H1 (cell line): ENCODE data around the gene FASTKD3. TPM values are rescaled to one million over a fixed set of nuclear protein-coding genes. Genes with fewer than 3 reads are reported as not detected.

ENCODE experiments used
- CTCF ChIA-PET: fragments of 300-600 bp; sonication (Branson Sonifier 250); formaldehyde crosslinking; loops from one replicate; lab custom pipeline; 2021; ENCODE audit not compliant: partially characterized antibody; lab: Charles Lee
- POLR2A ChIA-PET: fragments of 300-600 bp; sonication (Branson Sonifier 250); formaldehyde crosslinking; loops from one replicate; lab custom pipeline; 2021; ENCODE audit warnings: inconsistent platforms; ENCODE audit not compliant: partially characterized antibody; lab: Charles Lee
- DNase-seq, 2 experiments: peaks; one replicate each; pipeline versions ENCODE4 v3.0.0 to v3.0.0-alpha.2; 2010 to 2022; ENCODE audit warnings: low spot score in 2 of 2, low read depth in 1 of 2, mixed read lengths in 1 of 2
- FAIRE-seq: peaks from 2 replicates; lab custom pipeline; 2011; peaks lifted over from hg19 to GRCh38; lab: Jason Lieb, UNC
- H2AFZ ChIP-seq: 2 replicates; pipeline ENCODE4 v1.8.1; 2012; ENCODE audit warnings: low read length, inconsistent platforms
- H2AK5ac ChIP-seq: 2 replicates; pipeline ENCODE4 v1.6.1; 2013; ENCODE audit warnings: low read depth, low read length
- H2BK120ac ChIP-seq: replicated peaks from 2 replicates; pipeline ENCODE3; 2013; ENCODE audit warnings: low read depth, low read length, inconsistent platforms
- H2BK12ac ChIP-seq: 2 replicates; pipeline ENCODE4 v1.6.1; 2013; ENCODE audit warnings: low read depth, low read length
- H2BK15ac ChIP-seq: 2 replicates; pipeline ENCODE4 v1.6.1; 2013; ENCODE audit warnings: low read length
- H2BK20ac ChIP-seq: 2 replicates; pipeline ENCODE4 v1.6.1; 2013; ENCODE audit warnings: low read length
- H2BK5ac ChIP-seq: 2 replicates; pipeline ENCODE4 v1.6.1; 2013; ENCODE audit warnings: low read depth, low read length
- H3K14ac ChIP-seq: 2 replicates; pipeline ENCODE4 v1.6.1; 2013; ENCODE audit warnings: inconsistent platforms; ENCODE audit not compliant: insufficient read length
- H3K18ac ChIP-seq: 2 replicates; pipeline ENCODE4 v1.6.1; 2013; ENCODE audit warnings: low read length; ENCODE audit errors: extremely low read depth
- H3K23ac ChIP-seq: 2 replicates; pipeline ENCODE4 v1.6.1; 2013; ENCODE audit warnings: inconsistent platforms; ENCODE audit not compliant: insufficient read length
- H3K23me2 ChIP-seq: 2 replicates; pipeline ENCODE4 v1.6.1; 2013; ENCODE audit warnings: low read depth, low read length
- H3K27ac ChIP-seq: 2 replicates; pipeline ENCODE4 v1.6.1; 2011; ENCODE audit warnings: low read depth, low read length, inconsistent platforms
- H3K27me3 ChIP-seq, 4 experiments: replicated peaks in 1 of 4; 1 replicate in 1 of 4; 2 replicates in 3 of 4; pipeline versions ENCODE4 v1.6.1 to v1.8.1; 2011 to 2013; ENCODE audit warnings: low read length in 3 of 4, mild to moderate bottlenecking in 3 of 4, inconsistent platforms in 2 of 4, mixed read lengths in 2 of 4, moderate library complexity in 1 of 4; ENCODE audit not compliant: control insufficient read depth in 3 of 4, insufficient read depth in 3 of 4; ENCODE audit errors: extremely low read depth in 1 of 4
- H3K36me3 ChIP-seq, 4 experiments: 2 replicates each; pipeline versions ENCODE4 v1.6.1 to v1.8.1; 2011 to 2013; ENCODE audit warnings: mild to moderate bottlenecking in 4 of 4, low read length in 3 of 4, moderate library complexity in 2 of 4, control low read depth in 1 of 4, inconsistent platforms in 1 of 4; ENCODE audit not compliant: insufficient read depth in 4 of 4, control insufficient read depth in 2 of 4
- H3K4ac ChIP-seq: replicated peaks from 2 replicates; pipeline ENCODE3; 2013; ENCODE audit warnings: low read length, low read depth, mixed read lengths, inconsistent platforms; ENCODE audit not compliant: insufficient read length
- H3K4me1 ChIP-seq, 4 experiments: replicated peaks in 1 of 4; 1 replicate in 1 of 4; 2 replicates in 3 of 4; pipeline versions ENCODE4 v1.6.1 to v1.8.1; 2011 to 2013; ENCODE audit warnings: low read length in 3 of 4, inconsistent platforms in 2 of 4, mixed read lengths in 1 of 4; ENCODE audit not compliant: insufficient read depth in 4 of 4, control insufficient read depth in 3 of 4
- H3K4me2 ChIP-seq, 2 experiments: 2 replicates each; pipeline versions ENCODE4 v1.6.1 to v1.8.1; 2011 to 2013; ENCODE audit warnings: low read depth in 2 of 2, low read length in 2 of 2, control low read depth in 1 of 2, inconsistent platforms in 1 of 2, mild to moderate bottlenecking in 1 of 2; ENCODE audit not compliant: insufficient read depth in 1 of 2
- H3K4me3 ChIP-seq, 4 experiments: fragments of 200-600, 300-600 bp in 1 of 4; sonication (generic), shearing (Covaris generic), sonication (Bioruptor Twin) in 1 of 4; 2 replicates each; pipeline versions ENCODE4 v1.5.1 to v1.8.1; 2011 to 2016; ENCODE audit warnings: low read length in 4 of 4, low read depth in 3 of 4, control low read depth in 2 of 4, inconsistent platforms in 2 of 4, mild to moderate bottlenecking in 2 of 4, mixed read lengths in 1 of 4, moderate library complexity in 1 of 4; ENCODE audit not compliant: insufficient read depth in 2 of 4; ENCODE audit errors: extremely low read depth in 1 of 4
- H3K56ac ChIP-seq: replicated peaks from 2 replicates; pipeline ENCODE3; 2013; ENCODE audit warnings: low read depth, mild to moderate bottlenecking, mixed read lengths, low read length, inconsistent platforms; ENCODE audit not compliant: insufficient read length
- H3K79me1 ChIP-seq: 2 replicates; pipeline ENCODE4 v1.6.1; 2013; ENCODE audit warnings: low read depth, low read length, control low read depth
- H3K79me2 ChIP-seq, 2 experiments: 2 replicates each; pipeline versions ENCODE4 v1.6.1 to v1.8.1; 2012 to 2013; ENCODE audit warnings: low read length in 2 of 2, mild to moderate bottlenecking in 2 of 2, inconsistent platforms in 1 of 2; ENCODE audit not compliant: insufficient read depth in 2 of 2, control insufficient read depth in 1 of 2
- H3K9ac ChIP-seq, 4 experiments: replicated peaks in 1 of 4; 1 replicate in 1 of 4; 2 replicates in 3 of 4; pipeline versions ENCODE4 v1.6.1 to v1.8.1; 2011 to 2013; ENCODE audit warnings: low read depth in 3 of 4, low read length in 3 of 4, control low read depth in 2 of 4, mild to moderate bottlenecking in 2 of 4, moderate library complexity in 2 of 4, inconsistent platforms in 1 of 4; ENCODE audit errors: extremely low read depth in 1 of 4
- H3K9me3 ChIP-seq, 2 experiments: 2 replicates each; pipeline versions ENCODE4 v1.6.1 to v1.8.1; 2012 to 2013; ENCODE audit warnings: mild to moderate bottlenecking in 2 of 2, moderate library complexity in 2 of 2, control low read depth in 1 of 2, inconsistent platforms in 1 of 2, low read depth in 1 of 2, low read length in 1 of 2, mixed read lengths in 1 of 2; ENCODE audit not compliant: insufficient read depth in 2 of 2
- H4K20me1 ChIP-seq, 2 experiments: replicated peaks in 1 of 2; 2 replicates each; pipeline versions ENCODE3 to v1.8.1; 2011 to 2013; ENCODE audit warnings: inconsistent platforms in 2 of 2, low read length in 2 of 2, mild to moderate bottlenecking in 1 of 2; ENCODE audit not compliant: insufficient read depth in 2 of 2, control insufficient read depth in 1 of 2
- H4K5ac ChIP-seq: 2 replicates; pipeline ENCODE4 v1.6.1; 2013; ENCODE audit warnings: low read length, low read depth, mixed read lengths, inconsistent platforms; ENCODE audit not compliant: insufficient read length
- H4K8ac ChIP-seq: 2 replicates; pipeline ENCODE4 v1.8.0; 2013; ENCODE audit warnings: mild to moderate bottlenecking, moderate library complexity, low read length, inconsistent platforms; ENCODE audit not compliant: insufficient read depth; ENCODE audit errors: extremely low read depth
- H4K91ac ChIP-seq: replicated peaks from 2 replicates; pipeline ENCODE3; 2013; ENCODE audit warnings: low read length, mixed read lengths, inconsistent platforms; ENCODE audit not compliant: insufficient read length
- BCL11A ChIP-seq, 2 experiments: IDR thresholded peaks; one replicate each; pipeline ENCODE4 v1.6.1; 2011; ENCODE audit warnings: low read depth in 2 of 2, low read length in 2 of 2, mild to moderate bottlenecking in 2 of 2
- EGR1 ChIP-seq: IDR thresholded peaks from 2 replicates; pipeline ENCODE4 v1.6.1; 2011; ENCODE audit warnings: low read depth, low read length, borderline replicate concordance
- HDAC2 ChIP-seq, 2 experiments: fragments of 300-600 bp in 1 of 2; sonication (generic) in 1 of 2; IDR thresholded peaks; 2 replicates each; pipeline ENCODE4 v1.6.1; 2011 to 2012; ENCODE audit warnings: low read depth in 2 of 2, low read length in 2 of 2, mild to moderate bottlenecking in 2 of 2, moderate library complexity in 2 of 2, borderline replicate concordance in 1 of 2, inconsistent platforms in 1 of 2
- WGBS, 2 experiments: shearing (Covaris generic) in 1 of 2; methylation state at CpG; one replicate each; pipeline versions ENCODE4 v1.1.6 to v1.1.7; 2013 to 2015; ENCODE audit warnings: low lambda C conversion rate in 2 of 2, mixed read lengths in 2 of 2, inconsistent platforms in 1 of 2, low coverage in 1 of 2, missing lambda C conversion rate in 1 of 2; ENCODE audit not compliant: insufficient replicate concordance in 2 of 2, insufficient coverage in 1 of 2, insufficient read length in 1 of 2; ENCODE audit errors: extremely low coverage in 1 of 2, missing lambda C conversion rate in 1 of 2; 5-methylcytosine and 5-hydroxymethylcytosine counted together
- polyA plus RNA-seq, 7 experiments: library from polyadenylated mRNA; depleted of rRNA in 3 of 7; stranded (reverse) in 5 of 7; unstranded in 2 of 7; fragments of >200 nt in 5 of 7; fragments of 200-250 nt in 2 of 7; gene quantifications; 1 replicate in 5 of 7; 2 replicates in 1 of 7; 4 replicates in 1 of 7; pipeline versions ENCODE4 v1.2.1 to v1.2.3, GENCODE V29; 2011 to 2013; ENCODE audit warnings: missing spikeins in 2 of 7, mixed read lengths in 2 of 7
- total RNA-seq: library from RNA; stranded (reverse); fragmentation: NEBNext Ultra II Directional; extraction: Animal tissue kit (Norgen Biotek cat#: 25700); gene quantifications from 2 replicates; pipeline ENCODE4 v1.2.1, GENCODE V29; 2021
- TF ChIP-seq, protein P1 (sequence below): IDR thresholded peaks from 2 replicates; pipeline ENCODE4 v1.6.1; 2011; ENCODE audit warnings: low read length, improper control_type of control experiment
- TF ChIP-seq, protein P2 (sequence below): IDR thresholded peaks from 2 replicates; pipeline ENCODE4 v1.6.1; 2012; ENCODE audit warnings: inconsistent platforms
- TF ChIP-seq, protein P3 (sequence below): IDR thresholded peaks from 2 replicates; pipeline ENCODE4 v1.6.1; 2011; ENCODE audit warnings: low read depth, mild to moderate bottlenecking, low read length; ENCODE audit not compliant: insufficient read depth

Gene FASTKD3
- total and polyA plus RNA-seq, 2 of the 8 experiments (the other 6 are each of a cell fraction or from before 2014, with no cell fraction given): 5.6 to 7.6 TPM

DNA sequence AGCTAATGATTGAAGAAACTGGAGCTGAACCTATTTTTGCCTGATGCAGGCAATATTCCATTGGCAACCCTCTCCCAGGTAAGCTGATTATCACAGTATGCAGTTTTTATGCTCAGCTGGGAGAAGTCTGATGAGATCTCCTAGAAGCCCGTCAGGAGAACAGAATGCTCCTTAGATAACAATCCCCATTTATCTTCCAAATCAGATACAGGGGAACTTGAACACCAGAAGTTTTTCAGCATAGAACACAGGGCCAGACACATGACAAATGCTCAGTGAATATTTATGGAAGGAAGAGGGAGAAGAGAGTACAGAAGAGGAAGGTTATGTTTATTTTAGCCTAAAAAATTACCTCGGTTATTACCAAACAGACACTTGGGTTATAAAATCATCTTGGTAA, 55.8 kb downstream of the FASTKD3 start:
- 84% methylated on average over 2 of the region's 2 CpGs; no CpG with 5 or more reads in 1 of the 2 experiments for WGBS, 2 experiments
- CTCF ChIA-PET: interaction anchor here (0.8 to 9.2 kb wide), 5 partner anchors 14 to 1023 kb away, joined by 3 to 61 read pairs (median 3); no protein-coding TSS in a partner anchor
- peaks cover 0 to 6% (median 1%) of the 10 kb centered on the region in 4 experiments; a peak in 1 of 8 replicates for H3K36me3 ChIP-seq
- H4K8ac ChIP-seq: no peak overlapping the region
- H3K23ac ChIP-seq: no peak overlapping the region
- no peaks in the 10 kb centered on the region for H4K20me1 ChIP-seq
- H3K27me3 ChIP-seq: no peaks in the 10 kb centered on the region
- no peak overlapping the region for H3K4ac ChIP-seq
- FAIRE-seq: no peak
- H2BK15ac ChIP-seq: no peak overlapping the region
- H3K27ac ChIP-seq: no peak overlapping the region
- H4K91ac ChIP-seq: no peak overlapping the region
- no peak overlapping the region for H2BK120ac ChIP-seq
- no peak overlapping the region for H3K56ac ChIP-seq
- no peaks in the 10 kb centered on the region for H3K23me2 ChIP-seq
- H2AK5ac ChIP-seq: no peak overlapping the region
- POLR2A ChIA-PET: interaction anchor here (1.2 kb wide), 1 partner anchor 12 kb away, joined by 3 read pairs; no protein-coding TSS in a partner anchor
- no peak overlapping the region for H3K9ac ChIP-seq
- no peak overlapping the region for H4K5ac ChIP-seq
- no peak overlapping the region for H2AFZ ChIP-seq
- no peak overlapping the region for H3K14ac ChIP-seq
- H3K4me2 ChIP-seq: no peak overlapping the region
- H3K4me3 ChIP-seq: no peak overlapping the region
- H3K79me2 ChIP-seq: no peaks in the 10 kb centered on the region
- H2BK20ac ChIP-seq: no peak overlapping the region
- H2BK5ac ChIP-seq: no peak overlapping the region
- no peak overlapping the region for H2BK12ac ChIP-seq
- no peaks in the 10 kb centered on the region for H3K79me1 ChIP-seq
- H3K18ac ChIP-seq: no peak overlapping the region
- H3K4me1 ChIP-seq: peaks cover 2 to 13% (median 6%) of the 10 kb centered on the region in 4 experiments; a peak in 6 of 7 replicates
- no peak for DNase-seq
- H3K9me3 ChIP-seq: no peaks in the 10 kb centered on the region
- TF ChIP-seq BCL11A (IDR thresholded peaks at IDR 0.05; ENCODE audit: low read depth in 2 of 2, low read length in 2 of 2) (no peak), EGR1 (no peak), HDAC2 (IDR thresholded peaks at IDR 0.05; ENCODE audit: borderline replicate concordance in 1 of 2, low read depth in 2 of 2, low read length in 2 of 2) (no peak)
- TF ChIP-seq, protein P1, sequence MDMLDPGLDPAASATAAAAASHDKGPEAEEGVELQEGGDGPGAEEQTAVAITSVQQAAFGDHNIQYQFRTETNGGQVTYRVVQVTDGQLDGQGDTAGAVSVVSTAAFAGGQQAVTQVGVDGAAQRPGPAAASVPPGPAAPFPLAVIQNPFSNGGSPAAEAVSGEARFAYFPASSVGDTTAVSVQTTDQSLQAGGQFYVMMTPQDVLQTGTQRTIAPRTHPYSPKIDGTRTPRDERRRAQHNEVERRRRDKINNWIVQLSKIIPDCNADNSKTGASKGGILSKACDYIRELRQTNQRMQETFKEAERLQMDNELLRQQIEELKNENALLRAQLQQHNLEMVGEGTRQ: no peak
- TF ChIP-seq, protein P2, sequence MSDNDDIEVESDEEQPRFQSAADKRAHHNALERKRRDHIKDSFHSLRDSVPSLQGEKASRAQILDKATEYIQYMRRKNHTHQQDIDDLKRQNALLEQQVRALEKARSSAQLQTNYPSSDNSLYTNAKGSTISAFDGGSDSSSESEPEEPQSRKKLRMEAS: no peak
- TF ChIP-seq, protein P3, sequence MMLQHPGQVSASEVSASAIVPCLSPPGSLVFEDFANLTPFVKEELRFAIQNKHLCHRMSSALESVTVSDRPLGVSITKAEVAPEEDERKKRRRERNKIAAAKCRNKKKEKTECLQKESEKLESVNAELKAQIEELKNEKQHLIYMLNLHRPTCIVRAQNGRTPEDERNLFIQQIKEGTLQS: no peak
- TF ChIP-seq, all 59 proteins: peak for 0
